ENCODE results near the gene NTN1.

The NTN1 gene

DNA sequence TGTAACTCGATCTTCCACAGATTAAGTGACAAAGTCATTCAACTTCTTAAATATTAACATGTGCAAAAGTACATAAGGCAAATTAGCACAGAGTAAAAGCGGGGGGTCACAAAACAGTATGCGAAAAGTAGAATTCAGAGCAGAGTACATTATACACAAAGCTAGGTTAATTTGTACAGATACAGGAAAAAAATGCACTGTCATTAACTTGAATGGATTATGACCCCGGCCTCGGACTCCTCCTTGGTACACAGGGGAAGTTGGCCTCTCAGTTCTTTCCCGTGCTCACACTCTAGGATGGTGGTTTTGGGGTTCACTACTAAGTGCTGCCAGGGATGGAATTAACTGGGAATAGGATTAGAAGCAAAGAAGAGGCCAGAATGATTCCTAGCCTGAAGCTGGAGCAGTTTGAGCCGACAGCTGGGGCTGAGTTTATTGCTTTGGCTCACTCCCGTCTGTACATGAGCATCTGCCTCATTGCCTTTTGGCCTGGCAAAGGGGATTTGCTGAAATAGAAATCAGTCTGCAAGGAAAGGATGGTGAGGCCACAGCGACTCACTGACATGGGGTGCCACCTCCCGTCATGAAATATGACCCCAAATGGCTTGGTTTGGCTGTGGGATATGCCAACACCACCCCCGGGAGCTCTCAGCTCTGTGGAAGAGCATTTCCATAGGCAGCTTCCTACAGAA is 23.6 kb downstream of the NTN1 start:
- no peak for DNase-seq

DNA sequence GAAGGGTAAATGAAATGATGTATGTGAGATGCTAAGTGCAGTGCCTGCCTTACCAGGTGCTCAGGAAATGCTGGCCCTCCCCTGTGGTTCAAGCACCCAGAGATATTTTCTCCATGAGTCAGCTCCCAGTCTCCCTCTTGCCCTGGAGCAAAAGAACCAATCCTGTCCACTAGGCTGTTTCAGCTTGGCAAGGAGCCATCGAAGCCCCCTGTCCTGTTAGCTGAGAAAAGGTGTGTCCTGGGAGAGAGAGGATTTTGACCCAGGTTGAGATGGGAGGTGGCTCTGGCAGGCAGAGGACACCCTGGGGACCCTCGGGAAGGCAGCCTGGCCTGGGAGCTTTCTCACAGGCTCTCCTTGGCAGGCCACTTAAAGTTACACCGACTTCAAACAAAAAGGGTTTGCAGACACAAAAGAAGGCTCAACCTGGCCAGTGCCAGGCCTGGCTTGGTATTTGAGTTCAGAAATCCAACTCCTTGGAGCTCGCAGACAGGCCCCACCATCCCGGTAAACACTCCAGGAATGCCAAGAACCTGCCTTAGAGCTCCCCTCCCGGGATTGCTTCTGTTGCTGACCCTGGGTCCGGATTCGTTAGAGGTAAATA is 29.6 kb downstream of the NTN1 start:
- no peak for DNase-seq

- DNase-seq = no peak
Observed at GRCh38 chr17:9051561-9051960, 30.3 kb downstream of the NTN1 start.

- DNase-seq = no peak
Observed at GRCh38 chr17:9052921-9053320, 31.6 kb downstream of the NTN1 start.

- no peak for DNase-seq
Observed at GRCh38 chr17:9053406-9053805, 32.1 kb downstream of the NTN1 start.

- no peak for DNase-seq
Observed at GRCh38 chr17:9054126-9054975, 33.0 kb downstream of the NTN1 start.

- no peak for DNase-seq
Observed at GRCh38 chr17:9055281-9055680, 34.0 kb downstream of the NTN1 start.

DNA sequence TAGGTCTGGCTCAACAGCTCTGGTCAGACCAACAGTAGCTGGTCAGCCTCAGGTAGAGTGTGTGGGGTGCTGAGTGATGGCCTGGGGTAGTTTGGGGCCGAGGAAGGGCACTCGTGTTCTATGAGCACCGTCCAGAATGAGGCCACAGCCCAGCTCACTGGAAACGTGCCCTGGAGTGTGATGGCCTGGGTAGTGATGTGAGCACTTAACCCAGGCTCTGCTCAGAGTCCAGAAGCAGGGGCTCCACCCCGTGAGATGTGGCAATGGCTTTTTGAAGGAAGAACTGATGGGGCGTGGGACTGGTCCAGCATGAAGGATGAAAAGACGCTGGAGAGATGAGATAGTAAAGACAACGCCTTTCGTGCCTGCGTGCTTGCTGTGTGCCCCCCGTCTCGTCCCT is 35.3 kb downstream of the NTN1 start:
- DNase-seq = no peak

- no peak for DNase-seq
Observed at GRCh38 chr17:9057310-9057709, 36.0 kb downstream of the NTN1 start.

- DNase-seq = no peak
Observed at GRCh38 chr17:9062399-9062902, 41.1 kb downstream of the NTN1 start.

DNA sequence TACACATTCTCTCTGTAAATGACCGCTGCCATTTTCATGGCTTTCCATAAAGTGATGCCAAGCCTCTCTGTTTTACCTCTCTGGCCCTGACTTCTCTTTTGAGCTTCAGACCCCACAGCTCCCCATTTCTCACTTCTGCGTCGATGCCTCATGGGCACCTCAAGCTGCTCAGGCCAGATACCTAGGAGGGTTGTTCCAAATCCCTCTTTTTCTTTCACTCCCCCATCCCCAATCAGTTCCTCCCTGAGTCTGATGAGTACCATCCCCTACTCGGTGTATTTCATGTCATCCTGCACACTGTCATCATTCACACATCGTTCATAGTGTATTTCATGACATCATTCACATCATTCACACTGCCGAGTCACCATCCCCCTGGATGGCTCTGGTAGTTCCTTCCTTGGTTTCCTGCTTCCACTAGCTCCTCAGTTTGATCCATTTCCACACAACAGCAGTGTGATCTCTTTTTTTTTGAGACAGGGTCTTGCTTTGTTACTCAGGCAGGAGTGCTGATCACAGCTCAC is 43.1 kb downstream of the NTN1 start:
- DNase-seq = no peak

DNA sequence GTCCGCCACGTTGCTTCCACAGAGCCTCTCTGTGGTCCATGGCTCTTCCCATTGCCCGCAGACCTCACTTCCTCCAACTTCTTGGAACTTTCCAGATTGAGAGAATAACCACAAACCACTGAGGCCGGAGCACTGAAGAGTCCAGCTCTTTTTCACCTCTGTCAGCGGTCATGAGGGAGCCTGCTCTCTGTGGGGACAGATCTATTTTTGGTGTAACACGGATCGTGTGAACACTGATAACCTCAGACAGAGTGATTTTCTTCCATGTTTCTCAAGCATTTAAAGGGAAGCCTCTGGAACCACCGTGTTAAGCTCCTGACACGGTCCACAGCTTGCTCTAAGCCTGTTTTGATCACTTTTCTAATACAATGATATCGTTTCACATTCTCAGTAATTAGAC is 49.7 kb downstream of the NTN1 start:
- no peak for DNase-seq

DNA sequence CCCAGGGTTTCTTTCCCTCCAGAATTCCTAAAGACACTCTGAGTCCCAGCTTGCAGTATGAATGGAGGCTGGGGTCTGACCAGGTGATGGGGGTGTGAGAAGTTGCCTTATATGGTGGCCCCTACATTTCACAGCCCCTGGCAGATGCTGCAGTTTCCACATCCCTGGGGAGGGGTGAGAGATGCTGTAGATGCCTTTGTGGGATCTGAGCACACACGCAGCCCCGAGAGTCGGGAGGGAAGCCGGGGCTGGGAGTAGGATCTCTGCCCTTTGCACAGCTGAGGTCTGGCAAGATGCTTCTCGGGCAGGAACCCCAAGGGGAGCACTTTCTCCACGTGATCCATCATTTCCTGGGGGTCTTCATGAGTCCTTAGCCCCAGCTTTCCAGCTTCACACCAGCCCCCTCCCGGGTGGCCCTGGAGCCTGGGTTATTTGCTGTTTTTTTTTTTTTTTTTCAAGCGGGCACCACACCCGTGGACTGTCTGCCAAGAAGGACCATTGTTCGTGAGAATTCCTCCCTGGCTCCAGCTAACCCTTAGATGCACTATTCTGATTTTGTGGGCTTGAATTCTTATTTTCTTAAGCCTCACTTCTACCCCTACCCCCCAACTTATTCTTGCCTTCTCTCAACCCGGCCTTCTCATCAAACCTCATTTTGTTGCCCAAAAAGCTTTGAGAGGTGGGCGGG is 50.6 kb downstream of the NTN1 start:
- DNase-seq = no peak

DNA sequence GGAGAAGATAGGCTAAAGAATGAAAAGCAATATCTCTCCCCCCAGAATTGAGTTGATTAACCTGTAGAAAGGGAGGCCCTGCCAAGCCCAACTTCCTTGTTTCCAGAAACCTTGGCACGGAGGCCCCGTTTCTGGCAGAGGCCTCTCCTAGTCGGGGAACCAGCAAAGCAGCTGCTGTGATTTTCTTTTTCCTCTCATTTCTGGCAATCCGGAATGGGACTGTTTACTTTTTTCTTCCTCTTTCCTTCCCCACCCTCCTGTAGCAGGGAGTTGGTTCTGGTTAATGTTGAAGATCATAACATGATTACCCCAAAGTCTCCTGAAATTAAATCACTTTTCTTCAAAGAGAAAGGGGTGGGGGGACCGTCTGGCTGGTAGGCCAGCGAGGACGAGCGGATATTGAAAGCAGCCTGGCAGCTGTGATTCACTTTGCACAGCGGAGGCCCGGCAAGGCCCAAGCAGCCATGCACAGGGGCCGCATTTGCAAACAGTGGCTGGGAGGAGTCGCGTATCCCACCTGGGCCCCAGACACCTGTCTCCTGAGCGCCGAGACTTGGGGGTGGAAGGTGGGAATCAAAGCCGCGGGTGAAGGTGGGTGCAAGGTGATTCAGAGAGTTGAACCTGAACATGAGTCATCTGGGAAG is 51.5 kb downstream of the NTN1 start:
- no peak for DNase-seq

DNA sequence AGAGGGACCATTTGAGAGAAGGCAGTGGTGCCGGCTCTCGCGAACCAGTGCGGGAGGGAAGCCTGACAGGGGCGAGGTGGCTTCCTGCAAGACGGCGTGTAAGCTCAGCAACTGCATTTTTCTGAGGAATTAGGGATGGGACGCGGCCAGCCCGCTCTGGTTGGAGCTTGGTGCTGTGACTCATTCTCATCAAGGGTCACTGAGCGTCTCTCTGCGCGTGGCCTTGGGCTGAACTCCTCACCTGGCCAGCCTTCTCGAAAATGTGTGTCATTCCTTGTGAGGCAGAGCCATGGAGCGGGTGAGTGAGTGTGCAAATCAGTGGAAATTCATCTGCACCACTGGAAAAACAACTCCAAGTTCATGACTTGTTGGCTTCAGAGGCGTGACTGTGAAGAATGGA is 52.8 kb downstream of the NTN1 start:
- DNase-seq = no peak

GRCh38 chr17:9079461-9080103 is 58.3 kb downstream of the NTN1 start:
- DNase-seq = no peak

- no peak for DNase-seq
Observed at GRCh38 chr17:9080296-9080914, 59.1 kb downstream of the NTN1 start.

GRCh38 chr17:9080983-9081382 is 59.7 kb downstream of the NTN1 start:
- DNase-seq = no peak

GRCh38 chr17:9086577-9086976 is 65.3 kb downstream of the NTN1 start:
- no peak for DNase-seq

DNA sequence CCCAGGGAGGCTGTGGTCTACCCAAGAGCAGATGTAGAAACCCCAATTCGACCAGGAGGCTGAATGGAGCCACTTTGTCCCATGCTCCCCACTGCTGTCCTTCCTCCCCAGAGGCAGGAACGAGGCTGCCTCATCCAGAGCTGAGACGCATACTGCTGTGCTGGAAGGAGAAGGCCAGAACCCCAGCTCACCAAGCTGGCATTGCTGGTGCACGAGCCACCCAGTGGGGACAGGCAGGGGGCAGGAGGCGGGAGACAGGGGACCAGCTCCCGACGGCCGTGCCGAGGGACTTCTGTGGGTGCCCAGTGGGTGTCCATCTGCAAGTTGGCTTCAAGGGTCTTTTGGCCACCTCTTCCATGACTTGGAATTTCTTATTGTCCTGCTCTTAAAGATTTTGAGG is 66.6 kb downstream of the NTN1 start:
- no peak for DNase-seq

DNA sequence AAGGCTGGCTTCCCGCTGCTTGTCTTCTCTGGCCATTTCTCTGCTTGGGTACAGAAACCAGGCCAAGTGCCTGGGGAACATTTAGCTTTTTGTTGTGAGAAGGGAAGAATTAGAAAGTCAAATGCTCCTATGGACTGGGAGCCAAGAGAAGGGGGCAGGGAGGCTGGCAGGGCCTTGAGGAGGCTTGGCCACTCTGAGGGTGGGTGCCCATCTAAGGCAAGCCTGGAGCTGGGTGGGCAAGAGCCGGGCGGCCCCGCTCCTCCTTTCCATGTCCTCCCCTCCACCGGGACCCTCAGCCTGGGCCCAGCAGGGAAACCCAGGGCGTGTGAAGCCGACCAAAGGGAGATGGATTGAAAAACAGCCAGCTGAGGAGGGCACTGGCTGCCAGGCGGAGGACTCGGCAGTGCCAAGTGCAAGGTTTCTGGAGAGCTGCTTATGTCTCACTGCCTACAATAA is 69.4 kb downstream of the NTN1 start:
- DNase-seq = no peak
